SK-N-SH (cell line): ENCODE measurements around the gene BZW2. TPM values are rescaled to one million over a fixed set of nuclear protein-coding genes. Genes with fewer than 3 reads are reported as not detected.

ENCODE experiments used
- CTCF ChIA-PET: fragments of 300-600, 350-600 bp; formaldehyde crosslinking; extraction: SDS; loops from one replicate; lab custom pipeline; 2021; lab: Yijun Ruan, JAX
- POLR2A ChIA-PET: fragments of 350-600 bp; sonication (Branson Sonifier 250); formaldehyde crosslinking; extraction: SDS; loops from one replicate; lab custom pipeline; 2020; ENCODE audit warnings: antibody characterized with exemption, inconsistent platforms; lab: Yijun Ruan, JAX
- DNase-seq: peaks from one replicate; pipeline ENCODE4 v3.0.0; 2012
- H2AFZ ChIP-seq: fragments of 200-600 bp; sonication (generic); 2 replicates; pipeline ENCODE4 v1.8.1; 2016; ENCODE audit warnings: antibody characterized with exemption, mild to moderate bottlenecking, low read depth
- H3F3A ChIP-seq: fragments of 200-600 bp; sonication (generic); replicated peaks from 2 replicates; pipeline ENCODE3; 2016; ENCODE audit warnings: antibody characterized with exemption, mild to moderate bottlenecking; ENCODE audit not compliant: insufficient read depth
- H3K27ac ChIP-seq, 2 experiments: fragments of 200-500 bp in 1 of 2; fragments of 200-600 bp in 1 of 2; sonication (Bioruptor generic) in 1 of 2; sonication (generic), shearing (Covaris generic) in 1 of 2; 2 replicates each; pipeline versions ENCODE4 v1.5.1 to v1.6.1; 2014 to 2016; ENCODE audit warnings: low read depth in 2 of 2, inconsistent platforms in 1 of 2, low read length in 1 of 2, mild to moderate bottlenecking in 1 of 2, mixed read lengths in 1 of 2
- H3K27me3 ChIP-seq: fragments of 200-600 bp; sonication (generic), shearing (Covaris generic); 2 replicates; pipeline ENCODE4 v1.6.1; 2016; ENCODE audit warnings: mixed run types; ENCODE audit not compliant: insufficient read depth
- H3K36me3 ChIP-seq, 2 experiments: fragments of 200-500 bp in 1 of 2; fragments of 200-600 bp in 1 of 2; sonication (Bioruptor generic) in 1 of 2; sonication (generic) in 1 of 2; replicated peaks in 1 of 2; 2 replicates each; pipeline versions ENCODE3 to v1.5.1; 2014 to 2016; ENCODE audit warnings: low read length in 1 of 2, mild to moderate bottlenecking in 1 of 2; ENCODE audit not compliant: insufficient read depth in 2 of 2, control insufficient read depth in 1 of 2
- H3K4me1 ChIP-seq, 2 experiments: fragments of 200-500 bp in 1 of 2; fragments of 200-600 bp in 1 of 2; sonication (Bioruptor generic) in 1 of 2; sonication (generic), shearing (Covaris generic) in 1 of 2; 2 replicates each; pipeline versions ENCODE4 v1.5.1 to v1.6.1; 2014 to 2016; ENCODE audit warnings: low read depth in 1 of 2, low read length in 1 of 2, mixed run types in 1 of 2; ENCODE audit not compliant: insufficient read depth in 2 of 2, control insufficient read depth in 1 of 2
- H3K4me2 ChIP-seq: fragments of 200-600 bp; sonication (generic), shearing (Covaris generic); 2 replicates; pipeline ENCODE4 v1.6.1; 2017; ENCODE audit warnings: mixed run types
- H3K4me3 ChIP-seq, 2 experiments: fragments of 200-500 bp in 1 of 2; fragments of 200-600 bp in 1 of 2; sonication (Bioruptor generic) in 1 of 2; sonication (generic), shearing (Covaris generic) in 1 of 2; 2 replicates each; pipeline versions ENCODE4 v1.5.1 to v1.8.1; 2014 to 2016; ENCODE audit warnings: low read depth in 2 of 2, inconsistent platforms in 1 of 2, low read length in 1 of 2, mild to moderate bottlenecking in 1 of 2, mixed read lengths in 1 of 2, moderate library complexity in 1 of 2
- H3K79me2 ChIP-seq: fragments of 200-600 bp; sonication (generic); 2 replicates; pipeline ENCODE4 v1.8.1; 2017; ENCODE audit warnings: mild to moderate bottlenecking; ENCODE audit not compliant: insufficient read depth
- H3K9ac ChIP-seq: fragments of 200-600 bp; sonication (generic); 2 replicates; pipeline ENCODE4 v1.6.1; 2017; ENCODE audit warnings: mixed run types
- H3K9me2 ChIP-seq: fragments of 200-600 bp; sonication (generic); 2 replicates; pipeline ENCODE4 v1.6.1; 2017; ENCODE audit warnings: mixed run types
- H3K9me3 ChIP-seq: fragments of 200-600 bp; sonication (generic); 2 replicates; pipeline ENCODE4 v1.6.1; 2017; ENCODE audit warnings: mixed run types, mild to moderate bottlenecking, moderate library complexity
- H4K20me1 ChIP-seq: fragments of 200-600 bp; sonication (generic); 2 replicates; pipeline ENCODE4 v1.6.1; 2017; ENCODE audit warnings: mild to moderate bottlenecking, mixed run types; ENCODE audit not compliant: insufficient read depth
- ELF1 ChIP-seq: IDR thresholded peaks from 2 replicates; pipeline ENCODE4 v1.4.0; 2012
- EZH2phosphoT487 ChIP-seq: fragments of 200-600 bp; sonication (generic); IDR thresholded peaks from 2 replicates; pipeline ENCODE4 v1.6.1; 2017; ENCODE audit warnings: low read depth, mixed run types, mild to moderate bottlenecking, antibody characterized with exemption, moderate library complexity, borderline replicate concordance
- FOSL2 ChIP-seq: IDR thresholded peaks from 2 replicates; pipeline ENCODE4 v1.4.0; 2012; ENCODE audit warnings: low read depth, mild to moderate bottlenecking, moderate library complexity, borderline replicate concordance
- FOXJ3 ChIP-seq: sonication (generic); formaldehyde crosslinking; IDR thresholded peaks from 2 replicates; pipeline ENCODE4 v1.5.1; 2020; ENCODE audit warnings: mild to moderate bottlenecking, missing genetic modification reagents
- FOXM1 ChIP-seq: IDR thresholded peaks from 2 replicates; pipeline ENCODE4 v1.4.0; 2012; ENCODE audit warnings: low read depth, mild to moderate bottlenecking
- GABPA ChIP-seq: IDR thresholded peaks from 2 replicates; pipeline ENCODE4 v1.4.0; 2012; ENCODE audit warnings: low read depth, mild to moderate bottlenecking
- JUND ChIP-seq: IDR thresholded peaks from 2 replicates; pipeline ENCODE4 v1.4.0; 2012
- MAX ChIP-seq: IDR thresholded peaks from 2 replicates; pipeline ENCODE4 v1.4.0; 2012; ENCODE audit warnings: low read depth
- MEF2A ChIP-seq: IDR thresholded peaks from 2 replicates; pipeline ENCODE4 v1.4.0; 2012; ENCODE audit warnings: low read depth, borderline replicate concordance
- MXI1 ChIP-seq: IDR thresholded peaks from 2 replicates; pipeline ENCODE4 v1.6.1; 2012; ENCODE audit warnings: mild to moderate bottlenecking, low read depth, low read length, improper control_type of control experiment
- NFIC ChIP-seq: IDR thresholded peaks from 2 replicates; pipeline ENCODE4 v1.4.0; 2012; ENCODE audit warnings: borderline replicate concordance
- PBX3 ChIP-seq: IDR thresholded peaks from 2 replicates; pipeline ENCODE4; 2012
- POLR2AphosphoS5 ChIP-seq: IDR thresholded peaks from 2 replicates; pipeline ENCODE4 v1.6.1; 2012; ENCODE audit warnings: low read depth, low read length
- RFX5 ChIP-seq: IDR thresholded peaks from 2 replicates; pipeline ENCODE4 v1.6.1; 2012; ENCODE audit warnings: mild to moderate bottlenecking, improper control_type of control experiment, low read length
- RXRA ChIP-seq: IDR thresholded peaks from 2 replicates; pipeline ENCODE4 v1.4.0; 2012; ENCODE audit warnings: low read depth, mild to moderate bottlenecking, borderline replicate concordance
- SIN3A ChIP-seq: IDR thresholded peaks from 2 replicates; pipeline ENCODE4 v1.6.1; 2012; ENCODE audit warnings: low read depth, mild to moderate bottlenecking, low read length, moderate library complexity, borderline replicate concordance
- SMC3 ChIP-seq: IDR thresholded peaks from 2 replicates; pipeline ENCODE4 v1.6.1; 2012; ENCODE audit warnings: low read depth, low read length, improper control_type of control experiment
- TAF1 ChIP-seq: IDR thresholded peaks from 2 replicates; pipeline ENCODE4 v1.6.1; 2012; ENCODE audit warnings: low read depth, mild to moderate bottlenecking, low read length, moderate library complexity, borderline replicate concordance
- TEAD4 ChIP-seq: IDR thresholded peaks from 2 replicates; pipeline ENCODE4 v1.4.0; 2012; ENCODE audit warnings: mild to moderate bottlenecking, borderline replicate concordance; ENCODE audit not compliant: insufficient read depth
- USF2 ChIP-seq: fragments of 150-350 bp; IDR thresholded peaks from 2 replicates; pipeline ENCODE4 v1.6.1; 2017; ENCODE audit warnings: antibody characterized with exemption, low read length, low read depth, borderline replicate concordance
- YY1 ChIP-seq: IDR thresholded peaks from 2 replicates; pipeline ENCODE4 v1.4.0; 2012; ENCODE audit warnings: low read depth, mild to moderate bottlenecking
- WGBS: methylation state at CpG from one replicate; pipeline ENCODE4 v1.1.6; 2017; ENCODE audit warnings: low lambda C conversion rate; 5-methylcytosine and 5-hydroxymethylcytosine counted together
- polyA plus RNA-seq, 3 experiments: library from polyadenylated mRNA; depleted of rRNA; stranded (reverse); fragments of >200 nt; gene quantifications; 2 replicates each; pipeline ENCODE4 v1.2.3, GENCODE V29; 2012
- TF ChIP-seq, protein P1 (sequence below): IDR thresholded peaks from 2 replicates; pipeline ENCODE4 v1.4.0; 2012; ENCODE audit warnings: low read depth, borderline replicate concordance
- TF ChIP-seq, protein P2 (sequence below): IDR thresholded peaks from 2 replicates; pipeline ENCODE4 v1.4.0; 2012; ENCODE audit warnings: low read depth, borderline replicate concordance
- TF ChIP-seq, protein P3 (sequence below): fragments of 150-350 bp; IDR thresholded peaks from 2 replicates; pipeline ENCODE4 v1.6.1; 2016; ENCODE audit warnings: mild to moderate bottlenecking, low read depth, low read length

The BZW2 gene
- polyA plus RNA-seq, 1 of the 3 experiments (the other 2 are of a cell fraction): 71.9 TPM

- Histone ChIP-seq H3F3A (peaks cover 13% of the 10 kb centered on the region), H4K20me1 (no peaks in the 10 kb centered on the region), H3K9me2 (no peaks in the 10 kb centered on the region), H3K79me2 (no peaks in the 10 kb centered on the region), H3K4me3 (no peak overlapping the region), H3K4me2 (no peak overlapping the region), H3K9ac (no peak overlapping the region), H3K9me3 (no peaks in the 10 kb centered on the region), H3K4me1 (no peaks in the 10 kb centered on the region; a peak in 1 of 4 replicates), H2AFZ (no peak overlapping the region), H3K27ac (no peak overlapping the region), H3K27me3 (no peaks in the 10 kb centered on the region), H3K36me3 (peaks cover 68% of the 10 kb centered on the region in 2 experiments)
- DNase-seq: no peak
- WGBS: 96% methylated on average over 2 of the region's 2 CpGs
- POLR2A ChIA-PET: no interaction called here
- no peak for TF ChIP-seq MEF2A
- no peak for TF ChIP-seq GABPA
- TF ChIP-seq, protein P1, sequence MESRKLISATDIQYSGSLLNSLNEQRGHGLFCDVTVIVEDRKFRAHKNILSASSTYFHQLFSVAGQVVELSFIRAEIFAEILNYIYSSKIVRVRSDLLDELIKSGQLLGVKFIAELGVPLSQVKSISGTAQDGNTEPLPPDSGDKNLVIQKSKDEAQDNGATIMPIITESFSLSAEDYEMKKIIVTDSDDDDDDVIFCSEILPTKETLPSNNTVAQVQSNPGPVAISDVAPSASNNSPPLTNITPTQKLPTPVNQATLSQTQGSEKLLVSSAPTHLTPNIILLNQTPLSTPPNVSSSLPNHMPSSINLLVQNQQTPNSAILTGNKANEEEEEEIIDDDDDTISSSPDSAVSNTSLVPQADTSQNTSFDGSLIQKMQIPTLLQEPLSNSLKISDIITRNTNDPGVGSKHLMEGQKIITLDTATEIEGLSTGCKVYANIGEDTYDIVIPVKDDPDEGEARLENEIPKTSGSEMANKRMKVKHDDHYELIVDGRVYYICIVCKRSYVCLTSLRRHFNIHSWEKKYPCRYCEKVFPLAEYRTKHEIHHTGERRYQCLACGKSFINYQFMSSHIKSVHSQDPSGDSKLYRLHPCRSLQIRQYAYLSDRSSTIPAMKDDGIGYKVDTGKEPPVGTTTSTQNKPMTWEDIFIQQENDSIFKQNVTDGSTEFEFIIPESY: no peak
- TF ChIP-seq, protein P2, sequence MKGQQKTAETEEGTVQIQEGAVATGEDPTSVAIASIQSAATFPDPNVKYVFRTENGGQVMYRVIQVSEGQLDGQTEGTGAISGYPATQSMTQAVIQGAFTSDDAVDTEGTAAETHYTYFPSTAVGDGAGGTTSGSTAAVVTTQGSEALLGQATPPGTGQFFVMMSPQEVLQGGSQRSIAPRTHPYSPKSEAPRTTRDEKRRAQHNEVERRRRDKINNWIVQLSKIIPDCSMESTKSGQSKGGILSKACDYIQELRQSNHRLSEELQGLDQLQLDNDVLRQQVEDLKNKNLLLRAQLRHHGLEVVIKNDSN: no peak
- no peak for TF ChIP-seq YY1
- no peak for TF ChIP-seq FOSL2
- TF ChIP-seq JUND: no peak
- no peak for TF ChIP-seq NFIC
- TF ChIP-seq FOXM1: no peak
- no peak for TF ChIP-seq TEAD4
- TF ChIP-seq SMC3: no peak
- TF ChIP-seq, all 33 proteins: peak for 0
- CTCF ChIA-PET: interaction anchor here (2.2 kb wide), 1 partner anchor 10 kb away, joined by 12 read pairs; no protein-coding TSS in a partner anchor
Measured at GRCh38 chr7:16685535-16685934, 39.6 kb downstream of the BZW2 start.

- H3K79me2 ChIP-seq: no peaks in the 10 kb centered on the region
- no peaks in the 10 kb centered on the region for H3K9me2 ChIP-seq
- H3K4me3 ChIP-seq: no peak overlapping the region
- no peak overlapping the region for H3K9ac ChIP-seq
- no peaks in the 10 kb centered on the region for H4K20me1 ChIP-seq
- no peaks in the 10 kb centered on the region for H3K9me3 ChIP-seq
- POLR2A ChIA-PET: no interaction called here
- H3K4me1 ChIP-seq: no peaks in the 10 kb centered on the region; a peak in 1 of 4 replicates
- H2AFZ ChIP-seq: no peak overlapping the region
- H3K36me3 ChIP-seq: peaks cover 56 to 72% of the 10 kb centered on the region in 2 experiments
- H3K27me3 ChIP-seq: no peaks in the 10 kb centered on the region
- peaks cover 11% of the 10 kb centered on the region for H3F3A ChIP-seq
- no peak overlapping the region for H3K4me2 ChIP-seq
- CTCF ChIA-PET: interaction anchor here (0.7 to 2.0 kb wide), 4 partner anchors 33 to 493 kb away, joined by 3 to 6 read pairs (median 4); no protein-coding TSS in a partner anchor
- no peak for DNase-seq
- H3K27ac ChIP-seq: no peak overlapping the region
- 89% methylated on average over 2 of the region's 2 CpGs for WGBS
- TF ChIP-seq TAF1: no peak
- TF ChIP-seq USF2: no peak
- no peak for TF ChIP-seq MEF2A
- TF ChIP-seq SIN3A: no peak
- no peak for TF ChIP-seq GABPA
- TF ChIP-seq RXRA: no peak
- no peak for TF ChIP-seq NFIC
- no peak for TF ChIP-seq MXI1
- TF ChIP-seq, protein P3, sequence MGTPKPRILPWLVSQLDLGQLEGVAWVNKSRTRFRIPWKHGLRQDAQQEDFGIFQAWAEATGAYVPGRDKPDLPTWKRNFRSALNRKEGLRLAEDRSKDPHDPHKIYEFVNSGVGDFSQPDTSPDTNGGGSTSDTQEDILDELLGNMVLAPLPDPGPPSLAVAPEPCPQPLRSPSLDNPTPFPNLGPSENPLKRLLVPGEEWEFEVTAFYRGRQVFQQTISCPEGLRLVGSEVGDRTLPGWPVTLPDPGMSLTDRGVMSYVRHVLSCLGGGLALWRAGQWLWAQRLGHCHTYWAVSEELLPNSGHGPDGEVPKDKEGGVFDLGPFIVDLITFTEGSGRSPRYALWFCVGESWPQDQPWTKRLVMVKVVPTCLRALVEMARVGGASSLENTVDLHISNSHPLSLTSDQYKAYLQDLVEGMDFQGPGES: no peak
- no peak for TF ChIP-seq FOXJ3 (CRISPR knock-in tag)
- no peak for TF ChIP-seq ELF1
- no peak for TF ChIP-seq MAX
- no peak for TF ChIP-seq POLR2AphosphoS5
- no peak for TF ChIP-seq PBX3
- TF ChIP-seq FOSL2: no peak
- no peak for TF ChIP-seq RFX5
- no peak for TF ChIP-seq EZH2phosphoT487
Measured at GRCh38 chr7:16688249-16688648, 42.3 kb downstream of the BZW2 start.
